HG03025 (cell line): ENCODE data around the gene HOXA11.

Source experiments
- ATAC-seq: cut with Tn5 transposase; IDR thresholded peaks from one replicate; pipeline ENCODE4 v1.9.1; 2021; ENCODE audit warnings: mild to moderate bottlenecking, moderate library complexity; ENCODE audit not compliant: unreplicated experiment, low FRiP score

HOXA11 gene

DNA sequence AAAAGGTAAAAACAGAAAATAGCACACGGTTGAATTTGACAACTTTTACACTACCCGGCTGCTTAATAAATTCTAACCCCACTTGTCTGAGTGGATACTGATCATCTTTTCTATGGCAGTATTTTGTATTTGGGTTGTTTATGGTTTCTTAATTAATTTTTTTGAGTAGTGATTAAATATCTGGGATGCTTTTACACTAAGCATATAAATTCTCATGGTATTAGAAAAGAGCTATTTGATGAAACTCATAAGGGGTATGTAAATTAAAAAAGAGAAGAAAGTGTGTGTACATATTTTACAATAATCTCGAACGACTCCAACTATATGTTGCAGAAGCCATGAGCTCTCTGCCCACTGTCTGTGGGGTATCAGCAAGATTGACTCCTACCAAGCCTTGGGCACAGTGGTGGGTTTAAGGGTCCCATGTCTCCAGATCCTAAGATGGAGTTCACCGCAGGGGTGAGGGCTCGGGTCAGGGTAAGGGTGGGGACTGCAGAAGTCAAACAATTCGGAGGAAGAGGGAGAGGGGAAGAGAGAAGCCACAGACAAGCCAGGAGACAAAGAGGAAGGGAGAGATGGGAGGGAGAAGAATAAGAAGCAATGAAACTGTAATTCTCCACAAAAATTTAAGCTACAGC, 22.4 kb upstream of the HOXA11 start:
- no peak for ATAC-seq

DNA sequence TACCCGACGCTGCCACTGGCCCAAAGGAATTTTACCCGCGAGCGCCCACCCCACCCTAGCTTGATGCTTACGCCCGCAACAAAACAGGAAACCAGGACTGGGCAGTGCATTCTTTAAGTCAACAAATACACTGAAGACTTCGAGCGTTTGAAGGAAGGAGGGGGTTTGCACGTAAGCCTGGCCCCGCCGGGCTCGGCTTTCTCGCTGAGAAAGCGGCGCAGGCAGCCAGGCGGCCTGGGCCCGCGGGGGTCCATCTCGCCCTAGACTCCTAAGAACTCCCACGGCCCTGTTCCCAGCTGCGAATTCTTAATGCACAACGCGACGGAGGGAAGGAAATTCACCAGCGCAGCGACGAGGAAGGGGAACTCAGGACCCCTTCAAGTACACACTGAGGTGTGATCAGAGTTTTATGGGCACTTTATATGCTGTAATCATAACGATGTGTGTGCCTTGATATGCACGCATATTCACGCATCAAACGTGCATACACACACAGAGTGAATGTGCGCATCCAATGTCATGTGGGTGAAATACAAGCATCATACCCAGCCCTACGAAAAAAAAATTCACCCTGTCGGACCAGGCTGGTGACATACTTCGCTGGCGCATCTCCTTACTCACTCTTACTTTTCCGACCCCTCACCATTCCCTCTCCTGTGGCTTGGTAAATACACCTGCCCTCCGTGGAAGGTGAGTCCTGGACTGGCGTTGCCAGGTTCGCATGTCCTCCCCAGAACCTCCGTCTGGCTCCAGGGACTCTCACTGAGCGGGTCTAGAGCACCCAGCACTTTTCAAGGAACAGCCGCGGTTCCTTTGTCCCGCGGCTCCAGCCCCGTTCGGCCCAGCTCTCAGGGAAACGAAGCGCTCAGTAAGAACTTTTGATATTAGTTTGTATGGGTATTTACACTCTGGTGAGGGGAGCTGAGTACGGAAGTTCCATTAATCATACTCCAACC, 20.6 kb upstream of the HOXA11 start:
- ATAC-seq = no peak

DNA sequence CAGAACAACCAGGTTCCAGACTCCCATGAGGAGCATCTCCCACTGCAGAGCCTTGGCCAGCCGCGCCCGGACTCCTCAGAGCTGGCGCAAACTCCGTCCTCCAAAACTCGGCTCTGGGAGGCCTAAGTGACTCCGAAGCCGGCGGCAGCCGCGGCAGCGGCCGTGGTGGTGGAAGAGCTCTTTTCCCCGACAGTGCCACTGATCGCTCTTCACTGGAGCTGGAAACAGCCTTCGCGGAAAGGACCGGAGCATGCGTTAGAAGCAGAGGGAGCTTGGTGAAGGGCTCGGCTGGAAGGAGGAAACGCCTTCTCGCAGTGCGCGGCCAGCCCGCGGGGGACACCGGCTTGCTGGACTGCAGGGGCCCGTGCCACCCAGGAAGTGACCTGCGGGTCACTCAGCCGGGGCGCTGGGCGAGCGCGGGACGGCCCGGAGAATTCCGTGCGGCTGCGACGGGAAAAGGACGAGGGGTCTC, 19.9 kb upstream of the HOXA11 start:
- no peak for ATAC-seq

GRCh38 chr7:27203964-27204594, 19.0 kb upstream of the HOXA11 start:
- no peak for ATAC-seq

GRCh38 chr7:27203365-27203953, 18.4 kb upstream of the HOXA11 start:
- no peak for ATAC-seq

- no peak for ATAC-seq
These were observed 17.8 kb upstream of the HOXA11 start for GRCh38 chr7:27202862-27203134.

GRCh38 chr7:27202018-27202861, 17.2 kb upstream of the HOXA11 start:
- no peak for ATAC-seq

- no peak for ATAC-seq
These were observed 16.6 kb upstream of the HOXA11 start for GRCh38 chr7:27201580-27202017.

GRCh38 chr7:27200761-27201579, 15.9 kb upstream of the HOXA11 start:
- no peak for ATAC-seq

DNA sequence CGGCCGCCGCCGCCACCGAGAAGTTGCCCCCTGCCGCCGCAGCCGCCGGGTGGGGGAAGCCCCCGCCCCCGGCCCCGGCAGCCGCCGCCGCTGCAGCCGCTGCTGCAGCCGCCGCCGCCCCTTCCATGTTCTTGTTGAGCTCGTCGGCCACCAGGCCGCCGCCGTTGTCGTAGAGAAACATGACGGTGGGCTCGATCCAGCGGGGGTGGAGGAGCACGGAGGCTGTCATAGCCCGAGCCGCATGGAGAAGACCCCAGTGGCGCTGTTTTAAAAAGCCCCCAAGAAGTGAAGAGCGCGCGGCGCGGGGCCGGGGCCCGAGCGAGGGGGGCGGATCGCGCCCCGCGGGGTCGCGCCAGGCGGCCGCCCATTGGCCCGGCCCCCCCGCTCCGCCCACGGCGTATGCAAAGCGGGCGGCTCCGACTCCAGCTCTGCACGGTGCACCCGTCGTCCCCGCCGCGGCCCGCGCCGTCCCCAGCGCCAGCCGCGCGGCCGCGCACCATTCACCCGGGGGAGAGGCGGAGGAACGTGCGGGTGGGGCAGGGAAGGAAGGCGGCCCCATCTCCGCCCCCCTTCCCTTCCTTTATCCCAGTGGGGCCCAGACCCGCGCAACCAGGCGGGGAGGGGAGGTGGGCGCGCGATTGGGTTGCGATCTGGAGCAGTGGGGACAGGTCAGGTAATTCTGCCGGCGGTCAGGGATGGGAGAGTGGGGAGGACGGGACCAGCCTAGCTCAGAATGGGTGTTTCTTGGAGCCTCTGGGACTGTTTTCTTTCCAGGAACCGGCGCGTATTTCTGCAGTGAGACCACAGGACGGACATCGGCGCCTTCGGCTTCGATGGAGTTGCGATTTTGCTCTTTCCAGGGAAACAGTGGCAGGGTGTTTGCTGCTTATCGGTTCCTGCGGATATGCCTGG, 15.1 kb upstream of the HOXA11 start, which contains the start of gene HOXA13:
Gene HOXA13 (minus strand): TSS at position 243 of the 912 bp plus-strand sequence. CDS start 14 bp downstream, at position 229.
- no peak for ATAC-seq

DNA sequence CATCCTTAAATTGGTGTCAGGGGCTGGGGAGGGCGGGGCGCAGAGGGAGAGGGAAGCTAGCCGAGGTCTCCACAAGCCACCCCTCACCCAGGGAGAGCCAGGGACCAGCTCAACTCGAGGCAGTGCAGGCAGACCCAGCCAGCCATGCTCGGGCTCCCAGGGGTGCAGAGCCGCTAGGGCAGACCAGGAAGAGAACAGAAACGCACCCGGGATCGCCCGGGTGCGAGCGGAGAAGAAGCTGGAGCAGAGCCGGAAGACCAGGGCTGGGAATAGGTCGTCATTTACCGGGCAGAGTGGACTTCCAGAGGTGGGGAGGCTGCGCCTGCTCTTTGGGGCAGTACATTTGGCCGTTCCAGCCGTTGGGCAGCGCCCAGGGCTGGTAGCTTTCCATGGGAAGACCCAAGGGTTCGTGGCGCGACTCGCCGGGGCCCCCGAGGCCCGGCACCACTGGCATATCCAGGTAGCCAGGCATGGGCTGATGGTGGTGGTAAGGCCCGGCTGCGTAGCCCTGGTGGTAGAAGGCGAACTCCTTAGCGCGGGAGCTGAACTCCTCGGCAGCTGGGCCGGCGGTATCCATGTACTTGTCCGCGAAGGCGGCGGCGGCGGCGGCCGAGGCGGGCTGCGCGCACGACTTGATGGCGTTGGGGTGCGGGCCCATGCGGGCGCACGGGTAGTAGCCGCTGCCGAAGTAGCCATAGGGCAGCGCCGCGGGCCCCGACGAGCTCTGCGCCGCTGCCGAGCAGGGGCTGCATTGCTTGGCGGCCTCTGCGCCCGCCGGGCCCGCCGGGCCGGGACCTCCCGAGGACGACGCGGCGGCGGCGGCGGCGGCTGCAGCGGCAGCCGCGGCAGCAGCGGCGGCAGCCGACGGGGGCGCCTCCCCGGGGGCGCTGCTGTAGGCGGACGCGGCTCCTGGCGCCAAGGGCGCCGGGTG, 14.1 kb upstream of the HOXA11 start:
- no peak for ATAC-seq

GRCh38 chr7:27198138-27198841, 13.3 kb upstream of the HOXA11 start:
- no peak for ATAC-seq

DNA sequence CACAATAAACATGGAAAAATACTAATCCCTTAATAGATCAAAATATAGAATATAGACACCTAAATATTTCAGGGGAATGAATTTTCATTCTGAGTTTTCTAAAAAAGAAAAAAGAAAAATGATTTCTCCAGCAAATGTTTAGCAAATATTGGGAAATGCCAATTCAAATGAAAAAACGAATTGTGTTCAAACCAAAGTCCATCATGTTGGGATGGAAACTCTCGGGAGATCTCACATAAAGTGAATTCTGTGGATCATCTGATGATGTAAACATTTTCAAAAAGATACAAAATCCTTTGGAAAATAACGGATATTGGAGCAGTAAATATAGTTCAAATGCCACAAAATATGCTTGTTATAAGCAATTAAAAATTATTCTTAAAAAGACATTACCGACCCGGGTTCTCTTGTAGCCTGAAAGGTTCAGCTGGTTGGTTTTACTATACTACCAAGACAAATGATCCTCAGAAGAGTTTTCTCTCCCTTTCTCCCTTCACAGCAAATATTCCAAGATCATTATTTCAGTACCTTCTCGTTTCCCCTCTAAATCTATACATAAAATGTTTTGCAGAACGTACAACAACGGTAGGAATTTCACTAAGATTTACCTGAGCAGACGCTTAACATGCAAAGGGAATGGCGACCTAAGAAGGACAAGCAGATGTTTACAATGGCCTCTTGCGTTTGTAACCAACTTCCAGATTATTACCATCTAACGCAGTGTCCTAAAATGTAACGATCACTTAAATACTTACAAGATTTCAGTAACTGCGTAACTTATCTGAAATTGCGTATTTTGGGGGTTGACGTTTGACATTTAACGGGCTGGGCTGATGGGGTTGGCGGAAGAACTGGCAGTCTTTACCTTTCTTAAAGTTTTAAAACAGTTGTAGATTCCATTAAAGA, 12.4 kb upstream of the HOXA11 start:
- no peak for ATAC-seq

GRCh38 chr7:27196287-27196767, 11.3 kb upstream of the HOXA11 start:
- no peak for ATAC-seq

GRCh38 chr7:27194686-27195379, 9.8 kb upstream of the HOXA11 start:
- no peak for ATAC-seq
